ENCODE results near the gene ABCG5.

Gene ABCG5

DNA sequence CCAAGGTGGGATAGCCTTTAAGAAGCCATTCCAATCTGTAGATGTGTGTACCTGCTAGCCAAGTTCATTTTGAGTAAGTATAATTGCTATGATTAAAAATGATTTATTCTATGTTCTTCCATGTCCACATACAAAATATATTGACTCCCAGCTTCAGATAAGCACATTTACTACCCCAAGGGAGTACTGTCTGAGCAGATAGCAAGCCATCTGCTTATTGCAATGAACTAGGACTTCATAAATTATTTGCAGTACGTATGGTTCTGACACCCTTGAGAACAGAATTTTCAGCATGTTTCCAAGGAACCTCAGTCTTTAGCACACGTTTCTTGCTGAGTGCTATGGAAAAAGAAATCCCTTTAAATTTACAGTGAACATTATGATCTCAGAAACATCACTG, 28.2 kb downstream of the ABCG5 start:
- DNase-seq (ENCODE audit: low read depth, low spot score) = no peak

DNA sequence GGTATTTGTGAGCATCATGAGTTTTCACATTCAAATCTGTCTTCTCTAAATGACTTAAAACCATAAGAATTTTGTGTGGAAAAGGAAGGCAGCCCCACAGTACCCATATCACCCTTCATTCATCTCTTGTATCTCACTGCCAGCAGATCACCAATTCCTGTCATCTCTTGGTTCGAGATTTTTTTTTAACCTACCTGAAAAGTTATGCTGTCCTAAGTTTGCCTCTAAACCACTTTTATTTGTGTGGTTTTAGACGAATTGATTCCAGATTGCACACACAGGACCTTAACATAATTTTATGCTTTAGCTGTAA, 32.0 kb downstream of the ABCG5 start:
- DNase-seq (ENCODE audit: low read depth, low spot score) = no peak

DNA sequence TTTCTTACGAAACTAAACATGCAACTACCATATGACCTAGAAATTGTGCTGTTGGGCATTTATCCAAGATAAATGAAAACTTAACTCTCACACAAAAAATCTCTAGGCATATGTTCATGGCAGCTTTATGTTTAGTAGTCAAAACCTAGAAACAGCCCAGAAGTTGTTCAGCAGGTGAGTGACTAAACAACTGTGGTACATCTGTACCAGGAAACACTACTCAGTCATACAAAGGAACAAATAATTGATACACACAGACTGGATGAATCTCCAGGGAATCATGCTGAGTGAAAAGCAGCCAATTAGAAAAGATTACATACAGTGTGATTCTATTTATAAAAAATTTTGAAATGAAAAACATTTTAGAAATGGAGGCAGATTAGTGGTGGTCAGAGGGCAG, 35.5 kb downstream of the ABCG5 start:
- DNase-seq (ENCODE audit: low read depth, low spot score) = no peak

DNA sequence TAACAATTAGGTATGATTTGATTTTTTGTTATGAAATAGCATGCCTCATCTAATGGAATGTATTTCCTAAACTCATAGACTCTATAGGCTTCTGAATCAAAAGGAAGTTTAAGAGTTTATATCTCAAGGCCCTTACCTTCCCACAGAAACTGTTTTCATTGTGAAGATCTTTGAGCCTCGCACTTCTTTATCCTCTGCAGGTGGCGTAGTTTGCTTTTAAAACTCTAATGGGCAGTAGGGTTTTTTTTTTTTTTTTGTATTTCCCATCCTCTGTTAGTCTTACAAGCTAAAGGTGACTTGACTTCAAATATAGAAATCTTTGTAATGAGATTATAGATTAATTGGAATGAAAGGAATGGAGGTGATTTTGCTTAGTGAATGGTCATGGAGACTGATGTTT, 36.5 kb downstream of the ABCG5 start:
- no peak for DNase-seq (ENCODE audit: low read depth, low spot score)

DNA sequence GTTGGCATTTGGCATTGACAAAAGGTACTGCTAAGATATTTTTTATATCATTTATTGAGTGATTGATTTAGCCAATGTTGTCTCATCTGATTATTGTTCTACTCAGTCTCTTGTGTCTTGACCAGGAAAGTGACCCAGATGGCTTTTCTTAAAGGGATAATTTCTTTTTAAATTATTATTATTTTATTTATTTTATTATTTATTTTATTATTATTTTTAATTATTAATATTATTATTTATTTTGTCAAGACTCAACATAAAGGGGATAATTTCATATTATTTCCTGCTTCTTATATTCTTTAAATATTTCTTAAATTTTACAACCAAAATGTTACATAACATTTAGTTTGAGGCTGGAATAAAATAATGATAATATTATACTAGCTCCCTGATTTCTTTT, 37.7 kb downstream of the ABCG5 start:
- DNase-seq (ENCODE audit: low read depth, low spot score) = no peak

DNA sequence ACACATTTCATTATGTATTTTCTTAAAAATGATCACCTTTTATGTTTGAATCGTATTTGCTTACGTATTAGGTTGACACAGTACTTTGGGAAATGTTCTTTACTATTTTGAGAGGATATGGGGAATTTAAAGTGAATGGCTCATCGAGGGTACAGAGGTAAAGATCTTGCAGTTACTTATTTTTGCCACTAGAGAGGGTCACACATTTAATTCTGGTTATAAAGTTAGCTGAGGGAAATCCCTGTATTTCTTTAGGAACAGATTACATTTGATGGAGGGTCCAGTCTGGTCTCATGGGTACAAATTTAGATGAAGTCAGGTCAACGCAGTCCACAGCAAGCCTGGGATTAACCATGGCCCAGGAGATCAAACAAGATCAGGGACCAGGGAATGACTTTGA, 40.3 kb downstream of the ABCG5 start:
- no peak for DNase-seq (ENCODE audit: low read depth, low spot score)

DNA sequence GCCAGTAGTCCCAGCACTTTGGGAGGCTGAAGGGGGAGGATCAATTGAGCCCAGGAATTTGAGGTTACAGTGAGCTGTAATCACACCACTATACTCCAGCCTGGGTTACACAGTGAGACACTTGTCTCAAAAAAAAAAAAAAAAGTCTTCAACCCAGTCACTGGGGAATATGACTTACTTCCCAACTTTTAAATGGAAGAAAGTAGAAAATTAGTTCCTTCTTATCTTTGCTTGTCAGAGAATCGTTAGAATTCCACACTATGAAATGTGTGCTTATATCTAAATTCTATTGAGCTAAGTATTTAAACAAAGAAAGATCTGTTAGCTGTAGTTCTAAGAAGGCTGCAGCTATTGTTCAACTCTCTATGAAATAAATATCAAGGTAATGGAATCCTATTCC, 42.4 kb downstream of the ABCG5 start:
- no peak for DNase-seq (ENCODE audit: low read depth, low spot score)

DNA sequence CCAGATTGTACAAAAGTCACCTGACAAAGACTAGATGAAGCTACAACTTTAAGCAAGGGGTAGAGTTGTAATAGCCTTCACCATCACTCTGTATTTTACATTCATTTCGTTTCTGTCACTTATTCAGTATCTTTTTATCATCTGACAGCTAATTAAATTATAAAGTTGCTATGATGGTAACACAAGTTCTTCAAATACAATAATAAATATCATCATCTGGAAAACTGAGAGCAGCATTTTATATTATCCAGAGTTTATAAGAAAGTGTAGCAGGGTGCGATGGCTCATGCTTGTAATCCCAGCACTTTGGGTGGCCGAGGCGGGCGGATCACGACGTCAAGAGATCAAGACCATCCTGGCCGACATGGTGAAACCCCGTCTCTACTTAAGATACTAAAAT, 43.7 kb downstream of the ABCG5 start:
- no peak for DNase-seq (ENCODE audit: low read depth, low spot score)

DNA sequence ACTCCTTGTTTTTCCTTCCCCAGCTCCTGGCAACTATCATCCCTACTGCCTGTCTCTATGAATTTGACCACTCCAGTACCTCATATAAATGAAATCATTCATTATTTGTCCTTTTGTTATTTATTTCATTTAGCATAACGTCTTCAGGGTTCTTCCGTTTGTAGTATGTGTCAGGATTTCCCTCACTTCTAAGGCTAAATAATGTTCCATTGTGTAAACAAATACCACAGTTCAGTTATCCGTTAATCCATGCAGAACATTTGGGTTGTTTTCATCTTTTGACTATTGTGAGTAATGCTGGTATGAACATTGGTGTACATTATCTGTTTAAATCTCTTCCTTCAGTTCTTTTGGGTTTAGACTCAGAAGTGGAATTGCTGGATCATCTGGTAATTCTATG, 46.0 kb downstream of the ABCG5 start:
- DNase-seq (ENCODE audit: low read depth, low spot score) = no peak

DNA sequence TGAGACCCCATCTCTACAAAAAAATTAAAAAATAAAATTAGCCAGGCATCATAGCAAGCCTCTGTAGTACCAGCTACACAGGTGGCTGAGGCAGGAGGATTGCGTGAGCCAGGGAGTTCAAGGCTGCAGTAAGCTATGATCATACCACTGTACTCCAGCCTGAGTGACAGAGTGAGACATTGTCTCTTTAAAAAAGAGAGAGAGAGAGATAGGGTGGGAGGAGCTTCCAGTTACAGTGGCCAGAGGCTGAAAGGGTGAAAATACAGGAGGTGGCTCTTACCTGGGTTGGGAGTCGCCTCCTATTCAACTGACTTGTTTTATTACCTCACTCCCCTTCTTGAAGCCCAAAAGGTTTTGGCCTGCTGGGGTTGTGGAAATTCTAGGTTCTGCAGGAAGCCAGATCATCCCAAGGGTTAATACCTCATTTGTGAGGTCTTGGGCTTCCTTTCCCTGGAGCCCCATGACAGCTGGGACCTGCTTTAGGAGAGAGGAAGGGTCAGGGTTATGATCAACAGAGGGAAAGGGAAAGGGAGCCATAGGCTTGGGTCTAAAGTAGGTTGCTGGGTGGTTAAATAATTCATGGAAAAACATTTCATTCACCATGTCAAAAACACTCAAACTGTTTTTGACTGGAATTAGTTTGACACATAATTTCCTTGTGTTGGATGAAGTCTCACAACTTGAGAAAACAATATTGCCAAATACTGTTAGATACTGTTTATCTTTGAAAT, 47.4 kb downstream of the ABCG5 start:
- no peak for DNase-seq (ENCODE audit: low read depth, low spot score)

DNA sequence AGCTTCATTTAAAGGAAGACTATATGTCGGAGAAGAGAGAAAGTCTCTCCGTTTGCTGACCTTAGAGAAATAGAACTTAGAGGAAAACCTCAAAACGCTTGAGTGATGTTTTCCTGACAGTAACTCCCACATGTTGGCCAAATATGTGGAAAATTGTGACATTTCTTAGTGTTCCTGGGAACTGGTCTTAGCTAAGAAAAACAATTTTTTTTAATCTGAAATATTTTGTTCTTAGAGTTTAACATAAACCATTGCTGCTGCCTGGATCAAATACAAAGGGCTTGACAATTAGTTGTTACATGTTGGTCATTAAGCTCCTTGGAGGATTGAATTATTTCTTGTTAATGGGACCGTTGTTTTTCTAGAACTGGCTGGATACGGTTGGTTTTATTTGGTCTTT, 48.5 kb downstream of the ABCG5 start:
- no peak for DNase-seq (ENCODE audit: low read depth, low spot score)

DNA sequence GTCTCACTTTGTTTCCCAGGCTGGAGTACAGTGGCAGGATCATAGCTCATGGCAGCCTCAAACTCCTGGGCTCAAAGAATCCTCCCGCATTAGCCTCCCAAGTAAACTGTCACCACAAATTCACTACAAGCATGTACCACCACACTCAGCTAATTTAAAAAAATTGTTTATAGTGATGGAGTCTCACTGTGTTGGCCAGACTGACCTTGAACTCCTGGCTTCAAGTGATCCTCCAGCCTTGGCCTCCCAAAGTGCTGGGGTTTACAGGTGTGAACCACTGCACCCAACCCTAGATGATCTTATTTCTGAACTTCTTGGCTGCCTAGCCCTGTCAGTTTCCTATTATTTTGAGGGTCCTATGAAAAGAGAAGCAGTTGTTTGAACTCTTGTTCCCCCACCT, 50.0 kb downstream of the ABCG5 start:
- no peak for DNase-seq (ENCODE audit: low read depth, low spot score)

DNA sequence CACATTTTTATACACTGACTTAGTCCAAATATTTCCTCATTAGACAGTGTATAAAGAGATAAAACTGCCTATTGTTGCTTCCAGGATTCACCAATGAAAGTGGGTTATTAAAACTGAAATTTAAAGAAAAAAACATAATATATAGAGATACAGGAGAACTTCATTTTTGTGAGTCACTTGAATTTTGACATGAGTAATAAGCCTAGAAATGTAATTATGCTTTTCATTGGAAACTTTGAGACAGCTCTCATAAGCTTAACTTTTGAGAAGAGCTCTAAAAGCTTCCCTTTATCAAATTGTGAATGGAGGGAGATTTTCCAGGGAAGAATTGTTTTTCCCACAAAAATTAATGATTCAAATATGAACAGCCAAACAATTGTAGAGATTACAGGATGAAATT, 50.7 kb downstream of the ABCG5 start:
- DNase-seq (ENCODE audit: low read depth, low spot score) = no peak

DNA sequence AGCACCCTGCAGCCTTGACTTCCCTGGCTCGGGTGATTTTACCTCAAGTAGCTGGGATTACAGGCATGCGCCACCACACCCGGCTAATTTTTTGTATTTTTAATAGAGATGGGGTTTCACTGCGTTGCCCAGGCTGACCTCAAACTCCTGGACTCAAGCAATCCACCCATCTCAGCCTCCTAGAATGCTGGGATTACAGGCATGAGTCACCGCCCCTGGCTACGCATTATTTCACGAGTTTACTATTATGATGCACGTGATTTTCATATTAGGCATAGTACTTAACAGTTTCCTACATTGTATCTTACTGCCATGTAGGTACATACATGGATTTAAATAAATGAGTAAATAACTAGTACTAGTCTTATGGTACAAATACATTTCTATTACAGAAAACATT, 60.4 kb downstream of the ABCG5 start:
- DNase-seq (ENCODE audit: low read depth, low spot score) = no peak

DNA sequence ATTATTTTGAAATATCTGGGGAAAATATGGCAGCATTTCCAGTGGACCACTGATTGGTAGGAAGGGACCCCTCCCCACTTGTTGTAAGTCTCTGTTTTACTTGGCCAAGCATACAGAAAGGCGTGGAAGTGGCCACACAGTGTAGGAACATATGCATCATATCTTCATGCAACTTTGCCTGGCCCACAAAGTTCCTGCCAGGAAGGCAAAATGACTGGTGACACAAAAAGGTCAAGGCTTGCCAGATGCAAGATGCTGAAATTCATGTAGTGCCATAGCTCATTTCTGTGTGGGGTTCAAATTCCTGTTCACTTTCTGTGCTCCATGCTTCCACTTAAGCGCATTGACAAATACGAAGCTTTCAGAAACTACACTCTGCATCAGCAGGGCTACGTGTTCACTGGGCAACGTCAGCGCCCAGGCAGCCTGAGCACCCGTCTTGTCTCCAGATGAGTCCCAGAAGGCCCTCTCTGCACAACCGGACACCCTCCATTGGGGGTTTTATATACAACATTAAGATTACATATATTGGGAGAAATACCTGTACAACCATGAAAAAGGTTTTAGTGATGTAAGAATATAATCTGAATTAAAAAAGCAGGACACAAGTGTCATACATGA, 61.2 kb downstream of the ABCG5 start:
- DNase-seq (ENCODE audit: low read depth, low spot score) = no peak

DNA sequence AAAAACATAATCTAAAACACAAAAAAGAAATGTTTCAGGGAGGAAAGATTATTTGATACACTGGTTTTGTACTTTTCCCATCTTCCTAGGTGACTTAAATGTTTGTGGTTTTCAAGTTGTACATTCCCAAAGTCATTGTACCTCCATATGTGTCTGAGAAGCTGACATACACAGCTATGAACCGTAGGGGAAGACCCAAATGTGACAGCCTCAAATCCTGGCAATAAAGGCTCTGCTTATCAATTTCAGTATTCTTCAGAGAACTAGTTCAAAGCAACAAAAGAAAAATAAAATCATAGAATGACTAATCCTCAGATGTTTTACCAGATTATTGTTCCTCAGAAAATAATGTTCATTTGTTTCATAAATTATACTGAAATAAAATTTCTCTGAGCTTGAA, 62.3 kb downstream of the ABCG5 start:
- DNase-seq (ENCODE audit: low read depth, low spot score) = no peak

DNA sequence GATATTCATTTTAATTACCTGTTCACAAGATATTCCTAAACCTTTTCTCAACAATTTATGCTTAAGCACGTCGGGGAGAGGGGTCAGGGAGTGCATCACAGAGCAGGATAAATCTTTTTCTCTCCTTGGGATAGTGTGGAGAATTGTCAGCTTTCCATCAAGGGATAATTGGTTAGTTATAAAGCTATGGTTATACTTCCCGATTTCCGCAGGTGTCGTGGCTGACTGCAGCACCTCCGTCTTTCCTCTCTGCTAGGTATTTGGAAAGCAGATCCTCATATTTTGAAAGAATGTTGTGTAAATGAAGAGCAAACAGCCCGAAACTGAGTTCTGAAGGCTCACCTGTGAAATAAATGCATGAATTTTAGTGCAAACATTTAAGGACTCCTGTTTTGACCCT, 64.0 kb downstream of the ABCG5 start:
- DNase-seq (ENCODE audit: low read depth, low spot score) = no peak

DNA sequence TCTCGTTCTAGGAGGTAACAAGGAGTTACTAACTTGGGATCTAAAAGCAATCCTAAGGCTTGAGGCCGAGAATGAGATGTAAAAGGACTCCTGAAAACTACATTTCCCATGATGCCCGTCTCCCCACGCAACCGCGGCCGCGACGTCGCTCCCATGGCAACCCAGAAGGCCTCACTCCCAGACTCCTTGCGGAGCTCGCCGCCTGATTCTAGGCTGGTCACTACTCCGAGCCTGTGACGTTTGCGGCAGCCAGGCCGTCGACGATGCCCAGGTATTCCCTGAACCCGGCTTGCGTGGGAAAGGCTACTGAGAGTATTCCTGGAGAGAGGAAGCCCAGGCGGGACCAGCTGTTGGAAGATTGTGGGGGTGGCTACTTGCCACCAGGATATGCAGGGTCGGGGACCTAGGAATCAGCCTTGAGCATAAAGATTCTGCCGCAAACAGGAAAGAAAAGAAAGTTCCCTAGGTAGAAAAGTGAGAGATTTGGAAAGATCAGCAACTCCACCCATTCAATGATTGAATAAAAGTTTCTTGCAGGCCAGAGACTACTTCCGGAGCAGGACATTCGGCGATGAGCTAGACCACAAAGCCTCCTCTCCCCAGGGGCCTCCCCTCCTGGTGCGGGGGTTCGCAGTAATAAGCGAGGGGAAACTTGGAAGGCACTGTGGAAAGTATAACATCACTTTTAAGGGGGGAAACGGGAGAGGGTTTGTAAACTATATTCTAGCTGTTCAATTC, 64.6 kb downstream of the ABCG5 start, which contains the start of gene DYNC2LI1:
DYNC2LI1 (plus strand) TSS at position 164 of the 738 bp plus-strand sequence; CDS start at position 264, 100 bp downstream.
- DNase-seq (ENCODE audit: low read depth, low spot score) = peak; percentile 59

DNA sequence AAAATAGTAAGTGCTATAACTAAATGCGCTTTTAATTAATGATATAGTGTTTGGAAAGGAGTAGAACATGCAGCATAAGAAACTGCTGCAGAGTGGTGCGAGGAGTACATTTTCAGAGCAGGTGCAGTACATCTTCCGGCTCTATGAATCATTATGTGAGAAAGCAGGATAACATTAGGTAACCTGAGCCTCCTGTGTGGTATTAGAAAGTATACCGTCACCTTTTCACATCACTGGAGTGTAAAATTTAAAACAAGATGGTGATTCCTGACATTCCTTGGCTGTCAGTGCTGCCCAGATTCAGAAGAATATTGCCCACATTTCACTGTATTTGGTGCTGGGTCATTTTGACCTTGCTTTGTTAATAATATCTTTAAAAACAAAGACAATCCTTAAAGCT, 72.6 kb downstream of the ABCG5 start:
- DNase-seq (ENCODE audit: low read depth, low spot score) = no peak

DNA sequence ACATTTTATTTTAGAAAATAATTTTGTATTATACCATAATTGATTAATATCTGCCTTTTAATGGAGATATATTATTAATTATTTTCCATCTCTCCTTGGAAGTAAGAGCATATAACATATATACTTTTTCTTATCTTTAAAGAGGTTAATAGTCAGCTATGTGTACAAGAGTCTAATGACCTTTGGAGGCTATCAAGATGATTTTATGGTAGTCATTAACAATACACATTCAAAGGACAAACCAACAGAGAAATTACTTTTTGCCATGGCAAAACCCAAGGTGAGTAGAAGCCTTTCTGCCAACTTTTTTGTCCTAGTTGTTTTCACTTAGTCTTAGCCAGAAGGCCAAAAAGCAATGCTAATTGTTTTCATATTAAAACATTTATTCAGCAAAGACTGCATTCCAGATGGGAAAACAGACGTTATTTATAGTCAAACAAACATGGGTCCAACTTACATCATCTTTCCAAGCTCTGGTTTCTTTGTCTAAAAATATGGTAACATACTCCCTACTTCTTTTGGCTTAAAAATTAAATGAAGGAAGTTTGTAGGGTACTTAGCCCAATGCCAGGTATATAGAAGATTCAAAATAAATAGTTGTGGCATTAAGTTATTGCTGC, 74.4 kb downstream of the ABCG5 start:
- DNase-seq (ENCODE audit: low read depth, low spot score) = no peak

DNA sequence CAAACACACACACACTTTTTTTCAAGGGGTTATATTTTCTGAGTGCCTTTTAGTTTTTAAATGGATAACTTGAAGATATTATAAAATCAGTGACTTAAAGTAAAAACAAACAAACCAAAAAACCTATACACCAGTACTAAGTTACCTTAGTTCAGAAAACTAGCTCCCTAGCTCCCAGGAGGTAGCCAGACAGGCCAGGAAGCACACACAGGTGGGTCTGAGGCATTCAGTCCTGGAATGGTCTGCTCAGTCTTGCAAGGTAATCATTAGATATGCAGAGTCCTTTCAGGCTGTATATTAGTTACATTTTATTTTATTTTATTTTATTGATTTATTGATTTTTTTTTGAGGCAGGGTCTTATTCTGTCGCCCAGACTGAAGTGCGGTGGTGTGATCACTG, 75.5 kb downstream of the ABCG5 start:
- DNase-seq (ENCODE audit: low read depth, low spot score) = no peak
